ENCODE data around the gene PM20D1. TPM values are rescaled to one million over a fixed set of nuclear protein-coding genes. Genes with fewer than 3 reads are reported as not detected.

The PM20D1 gene
- total and polyA plus RNA-seq, 8 donors: 5.6 to 54.6 (median 21.4) TPM

DNA sequence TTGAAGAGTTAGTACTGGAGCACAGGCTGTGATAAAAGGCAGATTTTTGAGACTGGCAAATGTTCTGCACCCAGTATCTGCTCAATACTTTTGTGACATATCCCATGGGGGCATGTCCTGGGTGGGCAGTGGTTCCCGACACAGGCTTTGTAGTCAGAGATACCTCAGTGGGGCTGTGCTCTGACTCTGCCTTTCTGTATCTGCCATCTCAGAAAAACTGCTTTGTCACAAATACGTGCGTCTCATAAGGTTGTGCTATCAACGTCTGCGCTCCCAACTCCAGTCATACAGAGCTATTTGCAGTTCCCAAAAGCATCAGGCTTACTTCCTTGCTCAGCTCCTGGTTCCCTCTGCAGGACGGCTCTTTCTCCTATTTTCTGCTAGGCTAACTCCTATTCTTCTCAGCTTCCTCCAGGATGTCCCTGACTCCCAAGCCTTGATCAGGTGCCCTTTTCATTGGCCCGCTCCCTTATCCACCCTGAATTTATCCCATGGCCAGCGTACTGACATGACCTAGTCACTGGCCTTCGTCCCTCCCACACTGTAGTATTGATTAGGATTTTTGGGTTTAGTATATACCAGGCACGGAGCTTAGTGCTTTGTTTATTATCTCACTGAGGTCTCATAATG lies 62.5 kb downstream of the PM20D1 start:
- FAIRE-seq: no peak
- no peak for TF ChIP-seq CTCF (IDR thresholded peaks at IDR 0.05)
- 53 to 65% methylated on average over 10 of the region's 10 CpGs for WGBS, 2 donors

DNA sequence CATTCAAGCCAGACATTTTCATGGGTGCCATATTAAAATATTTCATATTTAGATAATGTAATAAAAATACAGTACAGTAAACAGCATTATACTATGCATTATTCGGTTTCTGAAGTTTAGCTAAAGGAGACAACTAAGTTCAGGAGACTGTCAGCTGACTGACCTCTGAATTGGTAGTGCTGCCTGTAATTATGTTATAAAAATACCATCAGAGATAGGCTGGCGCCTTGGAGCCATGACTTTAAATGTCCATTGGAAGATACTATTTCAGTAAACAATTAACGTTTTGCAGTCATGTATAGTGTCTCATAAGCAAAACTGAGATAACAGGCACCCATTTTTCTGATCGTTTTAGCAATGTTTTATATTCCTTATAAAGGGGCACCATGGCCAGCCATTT lies 63.3 kb downstream of the PM20D1 start:
- WGBS, 2 donors: 58% methylated on average over 4 of the region's 4 CpGs
- FAIRE-seq (no peak), ATAC-seq (no peak), DNase-seq (no peak)
- TF ChIP-seq CTCF (IDR thresholded peaks at IDR 0.05): no peak
- no peak overlapping the region for H3K27ac ChIP-seq
- H3K9me3 ChIP-seq: no peaks in the 10 kb centered on the region
- no peak overlapping the region for H3K4me3 ChIP-seq
- intact Hi-C loops (cut with DNase I): no loop called here
- no peaks in the 10 kb centered on the region for H3K27me3 ChIP-seq
- no peaks in the 10 kb centered on the region for H3K4me1 ChIP-seq
- peaks cover 0 to 16% (median 0%) of the 10 kb centered on the region in 3 donors for H3K36me3 ChIP-seq

More for the DNA sequence above, 62.5 kb downstream of the PM20D1 start:
- Histone ChIP-seq H3K36me3 (peaks cover 0 to 23% (median 0%) of the 10 kb centered on the region in 3 donors), H3K4me3 (no peak overlapping the region), H3K27ac (no peak overlapping the region), H3K9me3 (no peaks in the 10 kb centered on the region), H3K4me1 (no peaks in the 10 kb centered on the region), H3K27me3 (no peaks in the 10 kb centered on the region)
- ATAC-seq (no peak), DNase-seq (no peak)
- intact Hi-C loops (cut with DNase I): no loop called here

DNA sequence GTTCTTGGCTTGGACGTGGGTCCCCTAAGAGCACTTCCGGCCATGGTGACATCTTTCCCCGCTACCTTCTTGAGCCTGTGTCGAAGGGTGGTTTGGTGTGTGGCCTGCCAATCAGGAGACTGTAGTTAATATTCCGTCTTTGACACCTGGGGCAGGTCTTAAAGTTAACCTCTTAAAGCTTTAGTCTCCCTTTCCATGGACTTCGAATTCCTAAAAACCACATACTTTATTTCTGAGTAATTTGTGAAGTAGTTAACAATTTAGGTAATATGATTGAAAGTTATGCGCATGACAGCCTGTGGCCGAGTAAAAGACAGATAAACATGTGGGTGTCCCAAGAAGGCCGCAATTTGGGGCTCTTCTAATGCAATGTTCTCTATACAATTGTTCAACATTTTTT lies 64.5 kb downstream of the PM20D1 start:
- Histone ChIP-seq H3K36me3 (peaks cover 0 to 6% (median 0%) of the 10 kb centered on the region in 3 donors), H3K27ac (no peak overlapping the region), H3K4me3 (no peak overlapping the region), H3K4me1 (no peaks in the 10 kb centered on the region), H3K27me3 (no peaks in the 10 kb centered on the region), H3K9me3 (no peaks in the 10 kb centered on the region)
- no peak for TF ChIP-seq CTCF (IDR thresholded peaks at IDR 0.05)
- intact Hi-C loops (cut with DNase I): no loop called here
- DNase-seq: no peak
- 77 to 78% methylated on average over 9 of the region's 9 CpGs for WGBS, 2 donors
- no peak for FAIRE-seq
- no peak for ATAC-seq

- no peak overlapping the region for H3K4me3 ChIP-seq
- H3K27me3 ChIP-seq: no peaks in the 10 kb centered on the region
- no peaks in the 10 kb centered on the region for H3K4me1 ChIP-seq
- H3K9me3 ChIP-seq: no peaks in the 10 kb centered on the region
- no peak overlapping the region for H3K27ac ChIP-seq
- DNase-seq (no peak), FAIRE-seq (no peak), ATAC-seq (no peak)
- intact Hi-C loops (cut with DNase I): no loop called here
- no peaks in the 10 kb centered on the region for H3K36me3 ChIP-seq
- no peak for TF ChIP-seq CTCF (IDR thresholded peaks at IDR 0.05)
- 69 to 70% methylated on average over 4 of the region's 4 CpGs for WGBS, 2 donors
Observed at GRCh38 chr1:205783904-205784303, 66.0 kb downstream of the PM20D1 start.

DNA sequence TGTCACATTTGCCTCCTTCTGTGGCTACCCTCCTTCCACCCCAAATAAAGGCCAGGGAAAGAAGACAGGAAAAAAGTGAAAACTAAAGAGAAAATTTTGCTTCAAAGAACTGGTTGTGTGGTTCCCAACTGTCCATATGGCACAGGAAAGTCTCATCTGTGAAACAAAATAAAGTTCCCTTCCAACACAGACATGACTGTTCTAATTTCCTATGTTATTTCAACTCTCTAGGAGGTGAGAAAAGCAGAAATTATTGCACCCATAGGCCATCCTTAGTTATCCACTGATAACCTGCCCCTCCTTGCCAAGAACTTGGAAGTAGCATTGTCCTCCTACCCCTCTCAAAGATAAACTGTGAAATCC lies 66.5 kb downstream of the PM20D1 start:
- no peak for TF ChIP-seq CTCF (IDR thresholded peaks at IDR 0.05)
- no peaks in the 10 kb centered on the region for H3K9me3 ChIP-seq
- intact Hi-C loops (cut with DNase I): no loop called here
- no peak for ATAC-seq
- FAIRE-seq: no peak
- no peaks in the 10 kb centered on the region for H3K27me3 ChIP-seq
- H3K27ac ChIP-seq: no peak overlapping the region
- no peak overlapping the region for H3K4me3 ChIP-seq
- no peak for DNase-seq
- no peaks in the 10 kb centered on the region for H3K4me1 ChIP-seq
- no peaks in the 10 kb centered on the region for H3K36me3 ChIP-seq
